Fibroblast of the aortic adventitia (primary cell): Measurements from ENCODE around the gene PARPBP. TPM values are rescaled to one million over a fixed set of nuclear protein-coding genes. Genes with fewer than 3 reads are reported as not detected.
A peak's percentile ranks its signal among the peaks of the same experiment; 100 is the strongest.

Experiments used
- DNase-seq: peaks from one replicate; pipeline ENCODE4 v3.0.0-alpha.2; 2010; ENCODE audit warnings: low read depth
- H3K4me3 ChIP-seq: 2 replicates; pipeline ENCODE4 v1.5.1; 2011; ENCODE audit warnings: low read depth, mild to moderate bottlenecking, control low read depth, low read length, moderate library complexity
- CTCF ChIP-seq: IDR thresholded peaks from 2 replicates; pipeline ENCODE4 v1.5.1; 2011; ENCODE audit warnings: mild to moderate bottlenecking, low read length, control low read depth, inconsistent platforms; ENCODE audit not compliant: insufficient read depth
- total RNA-seq: library from RNA; depleted of rRNA; stranded (reverse); fragments of >200 nt; gene quantifications from 2 replicates; pipeline ENCODE4 v1.2.3, GENCODE V29; 2012; ENCODE audit warnings: low replicate concordance

Gene PARPBP
- total RNA-seq, 1 donor = 15.8 TPM

- DNase-seq = peak; percentile 25
- H3K4me3 ChIP-seq = no peak overlapping the region
- no peak for TF ChIP-seq CTCF
Observed at GRCh38 chr12:102167821-102168604, 48.0 kb downstream of the PARPBP start.

GRCh38 chr12:102169922-102170621 is 50.1 kb downstream of the PARPBP start:
- DNase-seq = peak; percentile 48
- TF ChIP-seq CTCF = peak; percentile 74
- no peak overlapping the region for H3K4me3 ChIP-seq

GRCh38 chr12:102171951-102172350 is 52.0 kb downstream of the PARPBP start:
- no peak overlapping the region for H3K4me3 ChIP-seq
- TF ChIP-seq CTCF = no peak
- DNase-seq = no peak

GRCh38 chr12:102172436-102172835 is 52.5 kb downstream of the PARPBP start:
- TF ChIP-seq CTCF = no peak
- H3K4me3 ChIP-seq = no peak overlapping the region
- DNase-seq = peak; percentile 77

- H3K4me3 ChIP-seq = no peak overlapping the region
- no peak for TF ChIP-seq CTCF
- DNase-seq = no peak
Observed at GRCh38 chr12:102174117-102174516, 54.1 kb downstream of the PARPBP start.

- no peak for TF ChIP-seq CTCF
- DNase-seq = no peak
- H3K4me3 ChIP-seq = no peak overlapping the region
Observed at GRCh38 chr12:102174761-102175160, 54.8 kb downstream of the PARPBP start.

GRCh38 chr12:102182635-102183034 is 62.7 kb downstream of the PARPBP start:
- no peak overlapping the region for H3K4me3 ChIP-seq
- TF ChIP-seq CTCF = no peak
- no peak for DNase-seq
